ENCODE data around the gene FCSK. TPM values are rescaled to one million over a fixed set of nuclear protein-coding genes. Genes with fewer than 3 reads are reported as not detected.

Gene FCSK
- total and polyA plus RNA-seq, 8 donors = 5.8 to 92.7 (median 12.8) TPM

DNA sequence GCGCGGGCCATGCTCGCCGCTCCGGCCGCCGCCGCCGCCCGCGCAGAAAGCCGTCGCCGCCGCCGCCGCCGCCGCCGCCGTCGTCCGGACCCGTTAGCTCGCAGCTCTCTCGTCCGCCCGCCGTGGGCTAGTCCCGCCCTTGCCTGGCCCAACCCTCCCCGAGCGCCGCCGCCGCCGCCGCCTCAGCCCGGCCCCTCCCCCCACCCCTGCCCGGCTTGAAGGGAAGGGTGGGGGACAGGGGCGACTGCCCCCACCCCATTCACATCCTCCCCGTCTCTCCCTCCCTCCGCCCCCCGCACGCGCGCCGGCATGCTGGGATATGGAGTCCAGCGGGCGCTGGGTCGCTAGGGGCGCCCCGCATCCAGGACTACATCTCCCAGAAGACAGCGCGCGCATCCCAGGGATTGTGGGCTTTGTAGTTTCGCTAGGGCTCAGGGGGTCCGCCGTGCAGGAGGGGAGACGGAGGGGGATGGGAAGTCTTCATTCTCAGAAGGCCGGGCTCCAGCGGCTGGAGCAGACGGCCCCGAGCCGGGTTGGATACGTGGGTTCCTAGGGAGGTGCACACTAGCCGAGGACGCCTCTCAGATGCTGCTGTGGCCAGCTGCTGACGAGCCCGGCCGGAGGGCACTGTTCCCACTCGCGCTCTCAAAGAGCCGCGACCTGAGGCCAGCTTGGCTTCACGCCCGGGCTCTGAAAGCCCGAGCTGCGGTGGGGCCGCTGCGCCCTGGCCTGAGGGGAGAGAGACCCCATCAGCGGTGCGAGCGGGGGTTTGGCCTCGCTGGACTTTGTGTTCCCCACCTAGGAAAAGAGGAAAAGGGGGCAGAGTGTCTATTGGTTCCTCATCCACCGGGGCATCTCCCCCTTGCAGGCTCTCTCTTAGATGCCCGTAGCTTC, 15.2 kb upstream of the FCSK start, which contains the start of gene ST3GAL2:
Gene ST3GAL2, minus strand, starts transcription at position 132 of the 894 bp plus-strand sequence. CDS start 40,570 bp downstream, outside the sequence.
- Histone ChIP-seq H3K9me3 (no peaks in the 10 kb centered on the region), H3K36me3 (no peaks in the 10 kb centered on the region), H3K4me1 (peaks cover 18 to 54% (median 37%) of the 10 kb centered on the region in 4 donors), H3K27me3 (no peaks in the 10 kb centered on the region), H3K27ac (peak within 1 kb of the TSS; percentile 66 to 84 (median 75)), H3K4me3 (peak within 1 kb of the TSS; percentile 77 to 88 (median 80))
- 1 to 2% (median 2%) methylated on average over 24 to 84 of the region's 86 CpGs for WGBS, 5 donors
- DNase-seq = peak; percentile 89 to 98
- TF ChIP-seq, protein P1, sequence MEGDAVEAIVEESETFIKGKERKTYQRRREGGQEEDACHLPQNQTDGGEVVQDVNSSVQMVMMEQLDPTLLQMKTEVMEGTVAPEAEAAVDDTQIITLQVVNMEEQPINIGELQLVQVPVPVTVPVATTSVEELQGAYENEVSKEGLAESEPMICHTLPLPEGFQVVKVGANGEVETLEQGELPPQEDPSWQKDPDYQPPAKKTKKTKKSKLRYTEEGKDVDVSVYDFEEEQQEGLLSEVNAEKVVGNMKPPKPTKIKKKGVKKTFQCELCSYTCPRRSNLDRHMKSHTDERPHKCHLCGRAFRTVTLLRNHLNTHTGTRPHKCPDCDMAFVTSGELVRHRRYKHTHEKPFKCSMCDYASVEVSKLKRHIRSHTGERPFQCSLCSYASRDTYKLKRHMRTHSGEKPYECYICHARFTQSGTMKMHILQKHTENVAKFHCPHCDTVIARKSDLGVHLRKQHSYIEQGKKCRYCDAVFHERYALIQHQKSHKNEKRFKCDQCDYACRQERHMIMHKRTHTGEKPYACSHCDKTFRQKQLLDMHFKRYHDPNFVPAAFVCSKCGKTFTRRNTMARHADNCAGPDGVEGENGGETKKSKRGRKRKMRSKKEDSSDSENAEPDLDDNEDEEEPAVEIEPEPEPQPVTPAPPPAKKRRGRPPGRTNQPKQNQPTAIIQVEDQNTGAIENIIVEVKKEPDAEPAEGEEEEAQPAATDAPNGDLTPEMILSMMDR (IDR thresholded peaks at IDR 0.05) = peak in 4 of 7 experiments; percentile 11 to 47 (median 24)
- TF ChIP-seq EP300 (IDR thresholded peaks at IDR 0.05) = no peak
- peak in 2 of 3 donors; percentile 29 to 63 for TF ChIP-seq POLR2AphosphoS5 (IDR thresholded peaks at IDR 0.05)
- no peak for TF ChIP-seq POLR2A (IDR thresholded peaks at IDR 0.05)
- intact Hi-C loops (cut with DNase I; ENCODE audit: low total_unique reads) = no loop called here

DNA sequence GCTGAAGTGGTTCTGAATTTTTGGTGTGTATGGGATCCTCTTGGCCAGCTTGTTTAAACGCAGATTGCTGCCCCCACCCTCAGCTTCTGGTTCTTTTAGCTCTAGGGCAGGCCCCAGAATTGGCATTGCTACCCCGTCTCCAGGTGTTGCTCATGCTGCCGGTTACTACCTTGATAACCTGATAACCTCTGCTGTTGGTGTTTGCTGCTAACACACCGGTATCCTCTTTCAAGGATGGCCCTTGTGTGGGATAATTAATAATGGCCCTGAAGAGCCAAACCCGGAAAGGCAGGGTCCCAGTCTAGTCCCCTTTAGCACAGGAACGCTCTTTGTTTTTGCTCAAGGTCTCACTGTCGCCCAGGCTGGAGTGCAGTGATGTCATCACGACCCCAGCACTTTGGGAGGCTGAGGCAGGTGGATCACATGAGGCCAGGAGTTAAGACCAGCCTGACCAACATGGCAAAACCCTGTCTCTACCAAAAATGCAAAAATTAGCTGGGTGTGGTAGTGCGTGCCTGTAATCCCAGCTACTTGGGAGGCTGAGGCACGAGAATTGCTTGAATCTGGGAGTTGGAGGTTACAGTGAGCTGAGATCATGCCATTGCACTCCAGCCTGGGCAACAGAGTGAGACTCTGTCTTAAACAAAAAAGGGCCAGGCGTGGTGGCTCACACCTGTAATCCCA, 14.2 kb upstream of the FCSK start:
- Histone ChIP-seq H3K27ac (peak overlapping the region in 1 of 5 donors; percentile 70), H3K9me3 (no peaks in the 10 kb centered on the region), H3K36me3 (no peaks in the 10 kb centered on the region), H3K4me1 (peaks cover 18 to 49% (median 36%) of the 10 kb centered on the region in 4 donors), H3K4me3 (peak overlapping the region in 2 of 4 donors; percentile 78 to 88), H3K27me3 (no peaks in the 10 kb centered on the region)
- DNase-seq = no peak
- 65 to 77% (median 67%) methylated on average over 11 of the region's 11 CpGs for WGBS, 5 donors
- intact Hi-C loops (cut with DNase I; ENCODE audit: low total_unique reads) = loop anchor here (10.0 kb wide), 1 partner anchor 55 kb away; no protein-coding TSS in a partner anchor
- TF ChIP-seq, protein P1 (IDR thresholded peaks at IDR 0.05) = no peak
- TF ChIP-seq POLR2AphosphoS5 (IDR thresholded peaks at IDR 0.05) = no peak
- TF ChIP-seq POLR2A (IDR thresholded peaks at IDR 0.05) = no peak
- no peak for TF ChIP-seq EP300 (IDR thresholded peaks at IDR 0.05)

DNA sequence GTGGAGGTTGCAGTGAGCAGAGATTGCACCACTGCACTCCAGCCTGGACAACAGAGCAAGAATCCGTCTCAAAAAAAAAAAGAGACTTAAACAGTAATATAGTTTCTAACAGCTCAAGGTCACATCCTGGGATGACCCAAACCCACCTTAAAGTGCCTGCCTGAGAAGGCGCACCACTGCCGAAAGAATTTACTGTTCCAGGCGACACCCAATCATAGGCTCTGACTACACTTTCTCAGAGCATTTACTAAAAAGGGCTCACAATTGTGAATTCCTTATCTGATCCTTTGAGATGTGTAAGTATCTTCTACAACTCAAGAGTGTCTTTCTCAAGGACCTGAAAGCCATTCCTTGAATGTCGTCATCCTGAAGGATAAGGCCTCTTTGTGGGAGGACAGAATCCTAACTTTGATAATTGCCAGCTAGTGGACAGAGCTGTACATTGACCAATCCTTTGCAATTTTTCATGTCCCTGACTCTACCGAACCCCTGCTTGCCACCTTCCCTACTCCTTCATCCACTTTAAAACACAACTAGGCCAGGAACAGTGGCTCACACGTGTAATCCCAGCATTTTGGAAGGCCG, 12.9 kb upstream of the FCSK start:
- no peaks in the 10 kb centered on the region for H3K27me3 ChIP-seq
- peaks cover 18 to 39% (median 32%) of the 10 kb centered on the region in 4 donors for H3K4me1 ChIP-seq
- no peak for DNase-seq
- no peak overlapping the region for H3K27ac ChIP-seq
- H3K4me3 ChIP-seq = no peak overlapping the region
- 80 to 94% (median 92%) methylated on average over 8 of the region's 8 CpGs for WGBS, 5 donors
- no peaks in the 10 kb centered on the region for H3K36me3 ChIP-seq
- H3K9me3 ChIP-seq = no peaks in the 10 kb centered on the region
- TF ChIP-seq EP300 (IDR thresholded peaks at IDR 0.05) = no peak
- intact Hi-C loops (cut with DNase I; ENCODE audit: low total_unique reads) = loop anchor here (10.0 kb wide), 1 partner anchor 57 kb away; no protein-coding TSS in a partner anchor

DNA sequence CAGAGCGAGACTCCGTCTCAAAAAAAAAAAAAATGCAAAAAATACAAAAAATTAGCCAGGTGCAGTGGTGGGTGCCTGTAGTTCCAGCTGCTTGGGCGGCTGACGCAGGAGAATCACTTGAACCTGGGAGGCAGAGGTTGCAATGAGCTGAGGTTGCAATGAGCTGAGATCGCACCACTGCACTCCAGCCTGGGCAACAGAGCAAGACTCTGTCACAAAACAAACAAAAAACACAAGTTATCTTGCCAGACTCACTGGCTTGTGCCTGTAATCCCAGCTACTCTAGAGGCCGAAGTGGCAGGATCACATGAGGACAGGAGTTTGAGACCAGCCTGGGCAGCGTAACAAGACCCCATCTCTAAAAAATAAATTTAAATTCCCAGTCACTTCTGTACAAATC, 12.1 kb upstream of the FCSK start:
- Histone ChIP-seq H3K27ac (no peak overlapping the region), H3K36me3 (no peaks in the 10 kb centered on the region), H3K4me1 (peaks cover 18 to 30% (median 25%) of the 10 kb centered on the region in 4 donors), H3K4me3 (no peak overlapping the region), H3K9me3 (no peaks in the 10 kb centered on the region), H3K27me3 (no peaks in the 10 kb centered on the region)
- 90 to 94% (median 92%) methylated on average over 7 of the region's 7 CpGs for WGBS, 5 donors
- intact Hi-C loops (cut with DNase I; ENCODE audit: low total_unique reads) = loop anchor here (10.0 kb wide), 1 partner anchor 58 kb away; no protein-coding TSS in a partner anchor
- DNase-seq = no peak
- TF ChIP-seq POLR2A (IDR thresholded peaks at IDR 0.05) (no peak), EP300 (IDR thresholded peaks at IDR 0.05) (no peak), POLR2AphosphoS5 (IDR thresholded peaks at IDR 0.05) (no peak)
- TF ChIP-seq, protein P1 (IDR thresholded peaks at IDR 0.05) = no peak
